AG04449 (cell line): ENCODE data around the gene CYP2S1.
"Not testable (repeated sequence)": the region's sequence is repeated elsewhere in the genome, so short reads cannot be mapped to it uniquely, and the experiment has no call there.

Experiments
- CTCF ChIA-PET: fragments of 350-600 bp; formaldehyde crosslinking; extraction: SDS; loops from one replicate; lab custom pipeline; 2021; ENCODE audit warnings: antibody characterized with exemption; lab: Yijun Ruan, JAX
- POLR2A ChIA-PET: fragments of 400-600, 350-600 bp; formaldehyde crosslinking; extraction: SDS; loops from one replicate; lab custom pipeline; 2020; ENCODE audit warnings: antibody characterized with exemption, inconsistent platforms; lab: Yijun Ruan, JAX
- DNase-seq: peaks from one replicate; pipeline ENCODE4 v3.0.0-alpha.2; 2010; ENCODE audit warnings: low read depth, low spot score
- H3K4me3 ChIP-seq: 2 replicates; pipeline ENCODE4 v1.5.1; 2011; ENCODE audit warnings: low read depth, mild to moderate bottlenecking, control low read depth, low read length
- CTCF ChIP-seq: IDR thresholded peaks from one replicate; pipeline ENCODE4 v1.5.1; 2011; ENCODE audit warnings: mild to moderate bottlenecking, moderate library complexity, low read length, control low read depth, inconsistent platforms; ENCODE audit not compliant: insufficient read depth; ENCODE audit errors: missing control alignments

Gene CYP2S1

GRCh38 chr19:41194157-41194552 lies 1.1 kb downstream of the CYP2S1 start:
- no peak for DNase-seq
- ChIA-PET POLR2A (no interaction called here), CTCF (no interaction called here)
- no peak overlapping the region for H3K4me3 ChIP-seq
- TF ChIP-seq CTCF, result no peak

- no peak for TF ChIP-seq CTCF
- POLR2A ChIA-PET, result no interaction called here
- no peak for DNase-seq
- no peak overlapping the region for H3K4me3 ChIP-seq
- CTCF ChIA-PET, result interaction anchor here (0.9 to 1.0 kb wide), 2 partner anchors 14 to 112 kb away, joined by 3 read pairs; no protein-coding TSS in a partner anchor
Observed at GRCh38 chr19:41195675-41196497, 2.9 kb downstream of the CYP2S1 start.

- CTCF ChIA-PET, result no interaction called here
- DNase-seq, result no peak
- no peak overlapping the region for H3K4me3 ChIP-seq
- POLR2A ChIA-PET, result no interaction called here
- no peak for TF ChIP-seq CTCF
Observed at GRCh38 chr19:41198559-41198958, 5.5 kb downstream of the CYP2S1 start.

GRCh38 chr19:41203371-41203770 lies 10.4 kb downstream of the CYP2S1 start:
- no peak for TF ChIP-seq CTCF
- no peak for DNase-seq
- ChIA-PET CTCF (interaction anchor here (0.6 to 9.3 kb wide), 20 partner anchors 10 to 569 kb away, joined by 3 to 205 read pairs (median 6); partner anchors contain the start of genes CCDC97, CYP2S1 and HNRNPUL1), POLR2A (no interaction called here)
- H3K4me3 ChIP-seq, result no peak overlapping the region

- POLR2A ChIA-PET, result interaction anchor here (0.5 to 1.1 kb wide), 9 partner anchors 16 to 230 kb away, joined by 3 to 12 read pairs (median 3); partner anchors contain the start of gene HNRNPUL1
Observed at GRCh38 chr19:41204338-41204737, 11.3 kb downstream of the CYP2S1 start.

More at GRCh38 chr19:41204338-41204737, 11.3 kb downstream of the CYP2S1 start:
- H3K4me3 ChIP-seq, DNase-seq: not testable (repeated sequence)
- CTCF ChIA-PET, result interaction anchor here (1.0 to 9.3 kb wide), 30 partner anchors 11 to 227 kb away, joined by 3 to 205 read pairs (median 5); partner anchors contain the start of genes AXL, CCDC97, CYP2S1 and HNRNPUL1
- peak; percentile 95 for TF ChIP-seq CTCF
